Trophoblast cell (in vitro differentiated cells and primary cell): ENCODE measurements around the gene PCNP.

Experiments
- DNase-seq, 2 donors: peaks; one replicate each; pipeline ENCODE4 v3.0.0-alpha.2; 2016
- H2AFZ ChIP-seq: 2 replicates; pipeline ENCODE4 v1.6.1; 2013; ENCODE audit warnings: low read length, moderate library complexity, mild to moderate bottlenecking; ENCODE audit not compliant: insufficient read depth, poor library complexity
- H2AK5ac ChIP-seq: 2 replicates; pipeline ENCODE4 v1.6.1; 2013; ENCODE audit warnings: mild to moderate bottlenecking, low read length
- H2BK120ac ChIP-seq: 2 replicates; pipeline ENCODE4 v1.6.1; 2013; ENCODE audit warnings: low read length, mild to moderate bottlenecking, moderate library complexity; ENCODE audit not compliant: insufficient read depth, poor library complexity
- H2BK12ac ChIP-seq: 2 replicates; pipeline ENCODE4 v1.6.1; 2013; ENCODE audit warnings: mild to moderate bottlenecking, low read length, moderate library complexity
- H2BK5ac ChIP-seq: 2 replicates; pipeline ENCODE4 v1.6.1; 2013; ENCODE audit warnings: low read length, low read depth, moderate library complexity, mild to moderate bottlenecking; ENCODE audit not compliant: poor library complexity
- H3K14ac ChIP-seq: 2 replicates; pipeline ENCODE4 v1.6.1; 2013; ENCODE audit warnings: mild to moderate bottlenecking, low read length
- H3K18ac ChIP-seq: 2 replicates; pipeline ENCODE4 v1.6.1; 2013; ENCODE audit warnings: mild to moderate bottlenecking, low read length
- H3K23ac ChIP-seq: 2 replicates; pipeline ENCODE4 v1.6.1; 2013; ENCODE audit warnings: low read length
- H3K27ac ChIP-seq: 2 replicates; pipeline ENCODE4 v1.5.1; 2013; ENCODE audit warnings: low read depth, mild to moderate bottlenecking, inconsistent platforms, low read length, moderate library complexity
- H3K27me3 ChIP-seq: 2 replicates; pipeline ENCODE4 v1.6.1; 2013; ENCODE audit warnings: inconsistent platforms, mild to moderate bottlenecking, low read length, moderate library complexity; ENCODE audit not compliant: insufficient read depth
- H3K36me3 ChIP-seq, 2 experiments: 1 replicate in 1 of 2; 2 replicates in 1 of 2; pipeline ENCODE4 v1.6.1; 2013; ENCODE audit warnings: low read length in 2 of 2, mild to moderate bottlenecking in 2 of 2, moderate library complexity in 1 of 2; ENCODE audit not compliant: insufficient read depth in 2 of 2, control insufficient read depth in 1 of 2
- H3K4ac ChIP-seq: 2 replicates; pipeline ENCODE4 v1.6.1; 2013; ENCODE audit warnings: low read depth, mild to moderate bottlenecking, low read length, moderate library complexity
- H3K4me1 ChIP-seq, 2 experiments: 1 replicate in 1 of 2; 2 replicates in 1 of 2; pipeline ENCODE4 v1.6.1; 2013; ENCODE audit warnings: low read length in 2 of 2, mild to moderate bottlenecking in 2 of 2, moderate library complexity in 1 of 2; ENCODE audit not compliant: insufficient read depth in 2 of 2, control insufficient read depth in 1 of 2
- H3K4me2 ChIP-seq: 2 replicates; pipeline ENCODE4 v1.6.1; 2013; ENCODE audit warnings: inconsistent platforms, mild to moderate bottlenecking, low read length, moderate library complexity
- H3K4me3 ChIP-seq: 2 replicates; pipeline ENCODE4 v1.5.1; 2013; ENCODE audit warnings: mild to moderate bottlenecking, low read depth, low read length, inconsistent platforms
- H3K79me1 ChIP-seq: one replicate; pipeline ENCODE4 v1.6.1; 2013; ENCODE audit warnings: low read length
- H3K79me2 ChIP-seq: 2 replicates; pipeline ENCODE4 v1.6.1; 2013; ENCODE audit warnings: low read length, mild to moderate bottlenecking; ENCODE audit not compliant: control insufficient read depth, insufficient read depth, poor library complexity
- H3K9ac ChIP-seq: 2 replicates; pipeline ENCODE4 v1.6.1; 2013; ENCODE audit warnings: mild to moderate bottlenecking, low read length
- H3K9me3 ChIP-seq: 2 replicates; pipeline ENCODE4 v1.6.1; 2013; ENCODE audit warnings: low read depth, mild to moderate bottlenecking, control low read depth, inconsistent platforms, low read length; ENCODE audit not compliant: insufficient read depth
- H4K12ac ChIP-seq: 2 replicates; pipeline ENCODE4 v1.6.1; 2013; ENCODE audit warnings: low read depth, mild to moderate bottlenecking, low read length, moderate library complexity
- H4K8ac ChIP-seq: 2 replicates; pipeline ENCODE4 v1.6.1; 2013; ENCODE audit warnings: low read depth, mild to moderate bottlenecking, low read length, moderate library complexity
- H4K91ac ChIP-seq: one replicate; pipeline ENCODE4 v1.6.1; 2013; ENCODE audit warnings: low read depth, mild to moderate bottlenecking, low read length, moderate library complexity
- WGBS: extraction: QIAGEN DNeasy Blood & Tissue Kit; methylation state at CpG from one replicate; pipeline ENCODE4 v1.1.7; 2013; ENCODE audit warnings: missing lambda C conversion rate; ENCODE audit not compliant: insufficient read length, insufficient coverage; ENCODE audit errors: extremely low coverage; 5-methylcytosine and 5-hydroxymethylcytosine counted together

PCNP gene

DNA sequence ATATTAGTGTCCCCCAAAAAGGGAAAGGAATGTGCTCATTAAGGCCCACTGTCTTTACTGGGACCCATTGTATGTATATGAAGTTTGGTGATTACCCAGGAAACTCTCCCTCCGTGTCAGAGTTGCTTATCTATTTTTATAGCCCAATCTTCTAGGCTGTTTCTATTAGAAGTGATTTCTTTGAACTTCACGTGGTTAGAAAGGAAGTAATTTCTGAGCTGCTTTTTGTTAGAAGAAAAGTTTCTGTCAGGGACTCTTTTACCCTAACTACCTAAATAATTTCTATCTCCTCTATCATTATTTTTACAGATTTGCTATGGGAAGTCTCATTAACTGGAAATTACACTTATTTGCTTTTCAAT lies 43.3 kb upstream of the PCNP start:
- H3K79me2 ChIP-seq, result no peaks in the 10 kb centered on the region
- no peak overlapping the region for H2BK12ac ChIP-seq
- no peak overlapping the region for H3K4ac ChIP-seq
- peaks cover under 1% of the 10 kb centered on the region for H3K9me3 ChIP-seq
- H2BK5ac ChIP-seq, result no peak overlapping the region
- H3K36me3 ChIP-seq, result no peaks in the 10 kb centered on the region
- H3K4me3 ChIP-seq, result no peak overlapping the region
- H3K79me1 ChIP-seq, result peaks cover 4% of the 10 kb centered on the region
- H3K4me2 ChIP-seq, result no peak overlapping the region
- H4K8ac ChIP-seq, result no peak overlapping the region
- no peak overlapping the region for H3K14ac ChIP-seq
- no peaks in the 10 kb centered on the region for H3K27me3 ChIP-seq
- WGBS, result no CpG with 5 or more reads among the region's 2 CpGs
- no peak overlapping the region for H2AK5ac ChIP-seq
- H2AFZ ChIP-seq, result no peak overlapping the region
- DNase-seq, result no peak
- H4K12ac ChIP-seq, result no peak overlapping the region
- H3K9ac ChIP-seq, result no peak overlapping the region
- no peak overlapping the region for H3K23ac ChIP-seq
- H3K27ac ChIP-seq, result no peak overlapping the region
- H4K91ac ChIP-seq, result no peak overlapping the region
- H3K18ac ChIP-seq, result no peak overlapping the region
- no peak overlapping the region for H2BK120ac ChIP-seq
- H3K4me1 ChIP-seq, result peaks cover 7 to 11% of the 10 kb centered on the region in 2 experiments

GRCh38 chr3:101531473-101532086 lies 42.4 kb upstream of the PCNP start:
- no CpG with 5 or more reads among the region's 2 CpGs for WGBS
- H4K91ac ChIP-seq, result no peak overlapping the region
- no peak for DNase-seq

GRCh38 chr3:101532783-101533602 lies 41.0 kb upstream of the PCNP start:
- WGBS, result no CpG with 5 or more reads among the region's 9 CpGs

More at GRCh38 chr3:101531473-101532086, 42.4 kb upstream of the PCNP start:
- H2AK5ac ChIP-seq, result no peak overlapping the region
- H3K9ac ChIP-seq, result no peak overlapping the region
- no peak overlapping the region for H2BK12ac ChIP-seq
- H3K79me1 ChIP-seq, result peaks cover 4% of the 10 kb centered on the region
- no peak overlapping the region for H3K4me3 ChIP-seq
- H2BK120ac ChIP-seq, result no peak overlapping the region
- H3K36me3 ChIP-seq, result no peaks in the 10 kb centered on the region
- H2AFZ ChIP-seq, result no peak overlapping the region
- no peak overlapping the region for H2BK5ac ChIP-seq
- H3K14ac ChIP-seq, result no peak overlapping the region
- peaks cover 7 to 11% of the 10 kb centered on the region in 2 experiments for H3K4me1 ChIP-seq
- H3K27me3 ChIP-seq, result no peaks in the 10 kb centered on the region
- no peak overlapping the region for H3K18ac ChIP-seq
- H3K27ac ChIP-seq, result no peak overlapping the region
- no peak overlapping the region for H3K4ac ChIP-seq
- H4K8ac ChIP-seq, result no peak overlapping the region
- no peak overlapping the region for H3K4me2 ChIP-seq
- no peaks in the 10 kb centered on the region for H3K79me2 ChIP-seq
- H3K9me3 ChIP-seq, result no peaks in the 10 kb centered on the region
- no peak overlapping the region for H4K12ac ChIP-seq
- no peak overlapping the region for H3K23ac ChIP-seq

GRCh38 chr3:101533603-101533968 lies 40.4 kb upstream of the PCNP start:
- Histone ChIP-seq H3K9ac (no peak overlapping the region), H3K9me3 (no peaks in the 10 kb centered on the region), H3K14ac (no peak overlapping the region), H3K4me3 (no peak overlapping the region), H2AFZ (no peak overlapping the region), H2BK12ac (no peak overlapping the region), H4K91ac (no peak overlapping the region), H3K27me3 (no peaks in the 10 kb centered on the region), H3K27ac (no peak overlapping the region), H3K4me1 (peaks cover 7 to 11% of the 10 kb centered on the region in 2 experiments), H3K4me2 (no peak overlapping the region), H3K79me2 (no peaks in the 10 kb centered on the region), H3K18ac (no peak overlapping the region), H3K36me3 (no peaks in the 10 kb centered on the region), H2AK5ac (no peak overlapping the region), H4K8ac (no peak overlapping the region), H2BK5ac (no peak overlapping the region), H3K79me1 (peaks cover 4% of the 10 kb centered on the region), H2BK120ac (no peak overlapping the region), H4K12ac (no peak overlapping the region), H3K4ac (no peak overlapping the region), H3K23ac (no peak overlapping the region)
- no CpG with 5 or more reads among the region's 1 CpG for WGBS
- DNase-seq, result peak; percentile 22 to 68

More at GRCh38 chr3:101532783-101533602, 41.0 kb upstream of the PCNP start:
- no peak overlapping the region for H3K4ac ChIP-seq
- peak overlapping the region; percentile 12 for H3K27ac ChIP-seq
- no peak overlapping the region for H3K14ac ChIP-seq
- H4K8ac ChIP-seq, result no peak overlapping the region
- H3K4me2 ChIP-seq, result no peak overlapping the region
- no peak overlapping the region for H2AFZ ChIP-seq
- H2BK12ac ChIP-seq, result no peak overlapping the region
- DNase-seq, result peak; percentile 16 to 83
- no peak overlapping the region for H2BK5ac ChIP-seq
- no peaks in the 10 kb centered on the region for H3K79me2 ChIP-seq
- H2AK5ac ChIP-seq, result no peak overlapping the region
- H3K4me3 ChIP-seq, result no peak overlapping the region
- no peak overlapping the region for H4K12ac ChIP-seq
- no peak overlapping the region for H2BK120ac ChIP-seq
- peaks cover 4% of the 10 kb centered on the region for H3K79me1 ChIP-seq
- no peak overlapping the region for H3K18ac ChIP-seq
- H3K9me3 ChIP-seq, result no peaks in the 10 kb centered on the region
- H3K9ac ChIP-seq, result no peak overlapping the region
- no peaks in the 10 kb centered on the region for H3K27me3 ChIP-seq
- H3K23ac ChIP-seq, result no peak overlapping the region
- H4K91ac ChIP-seq, result no peak overlapping the region
- peaks cover 7 to 11% of the 10 kb centered on the region in 2 experiments for H3K4me1 ChIP-seq
- H3K36me3 ChIP-seq, result no peaks in the 10 kb centered on the region
